Aorta (tissue), 5 donors: Measurements from ENCODE around the gene FBXO31. TPM values are rescaled to one million over a fixed set of nuclear protein-coding genes. Genes with fewer than 3 reads are reported as not detected.

Experiments
- ATAC-seq: fragments of 200-7000 bp; cut with Tn5 transposase; one replicate; pipeline ENCODE4 v1.9.1; 2022; ENCODE audit warnings: moderate library complexity; ENCODE audit not compliant: low FRiP score
- DNase-seq, 2 donors: peaks; one replicate each; pipeline ENCODE4 v3.0.0-alpha.2; 2020
- H3K27ac ChIP-seq, 2 donors: one replicate each; pipeline ENCODE4 v1.5.1; 2013; ENCODE audit warnings: low read length in 2 of 2, mild to moderate bottlenecking in 2 of 2, moderate library complexity in 2 of 2, control low read depth in 1 of 2, inconsistent platforms in 1 of 2, low read depth in 1 of 2
- H3K27me3 ChIP-seq, 2 donors: one replicate each; pipeline ENCODE4 v1.6.1; 2013; ENCODE audit warnings: control low read depth in 1 of 2, low read length in 1 of 2, mild to moderate bottlenecking in 1 of 2, moderate library complexity in 1 of 2; ENCODE audit not compliant: insufficient read depth in 2 of 2, control insufficient read depth in 1 of 2
- H3K36me3 ChIP-seq, 2 donors: one replicate each; pipeline ENCODE4 v1.6.1; 2013; ENCODE audit warnings: control low read depth in 1 of 2, low read length in 1 of 2, mild to moderate bottlenecking in 1 of 2; ENCODE audit not compliant: insufficient read depth in 2 of 2, control insufficient read depth in 1 of 2
- H3K4me1 ChIP-seq, 2 donors: one replicate each; pipeline ENCODE4 v1.6.1; 2013; ENCODE audit warnings: low read length in 2 of 2, control low read depth in 1 of 2, mild to moderate bottlenecking in 1 of 2, moderate library complexity in 1 of 2; ENCODE audit not compliant: insufficient read depth in 2 of 2, control insufficient read depth in 1 of 2
- H3K4me3 ChIP-seq, 2 donors: one replicate each; pipeline ENCODE4 v1.5.1; 2013; ENCODE audit warnings: low read length in 2 of 2, control low read depth in 1 of 2, mild to moderate bottlenecking in 1 of 2
- H3K9me3 ChIP-seq: one replicate; pipeline ENCODE4 v1.6.1; 2013; ENCODE audit warnings: mild to moderate bottlenecking, low read length; ENCODE audit not compliant: control insufficient read depth
- WGBS, 2 donors: extraction: QIAGEN DNeasy Blood & Tissue Kit; methylation state at CpG; one replicate each; pipeline ENCODE4 v1.1.7; 2013; 5-methylcytosine and 5-hydroxymethylcytosine counted together
- intact Hi-C, 2 donors: fragments of 100-400 bp; cut with DNase I; formaldehyde crosslinking; loops; one replicate each; pipeline versions ENCODE4 v1.14.2 to v1.15.0; 2022
- polyA plus RNA-seq, 2 donors: library from polyadenylated mRNA; stranded (reverse); fragments of 200-250 nt; gene quantifications; one replicate each; pipeline ENCODE4 v1.2.3, GENCODE V29; 2013
- total RNA-seq, 2 donors: library from RNA; stranded (reverse); fragmentation: NEBNext Ultra II Directional; extraction: Animal tissue kit (Norgen Biotek cat#: 25700); gene quantifications; one replicate each; pipeline ENCODE4 v1.2.1, GENCODE V29; 2021
- donor health status: healthy with polysubstance abuse.
- donor health status: Bipolar disorder and iron deficiency.
- donor health status: DM: no; HTN: no; CAD: no.
- donor health status: DM: no; HTN: no; CAD: no.
- donor health status: DM: yes; HTN: yes; CAD: no.

FBXO31 gene
- total and polyA plus RNA-seq, 4 donors = 6.0 to 57.9 (median 41.1) TPM

- Histone ChIP-seq H3K4me3 (no peak overlapping the region), H3K27me3 (no peaks in the 10 kb centered on the region), H3K27ac (no peak overlapping the region), H3K36me3 (peaks cover 0 to 4% of the 10 kb centered on the region in 2 donors), H3K9me3 (no peaks in the 10 kb centered on the region), H3K4me1 (no peaks in the 10 kb centered on the region)
- ATAC-seq (no peak), DNase-seq (no peak)
- WGBS, 2 donors = 92% methylated on average over 16 to 17 of the region's 17 CpGs
- intact Hi-C loops = no loop called here
Measured at GRCh38 chr16:87339086-87339723, 44.4 kb downstream of the FBXO31 start.

DNA sequence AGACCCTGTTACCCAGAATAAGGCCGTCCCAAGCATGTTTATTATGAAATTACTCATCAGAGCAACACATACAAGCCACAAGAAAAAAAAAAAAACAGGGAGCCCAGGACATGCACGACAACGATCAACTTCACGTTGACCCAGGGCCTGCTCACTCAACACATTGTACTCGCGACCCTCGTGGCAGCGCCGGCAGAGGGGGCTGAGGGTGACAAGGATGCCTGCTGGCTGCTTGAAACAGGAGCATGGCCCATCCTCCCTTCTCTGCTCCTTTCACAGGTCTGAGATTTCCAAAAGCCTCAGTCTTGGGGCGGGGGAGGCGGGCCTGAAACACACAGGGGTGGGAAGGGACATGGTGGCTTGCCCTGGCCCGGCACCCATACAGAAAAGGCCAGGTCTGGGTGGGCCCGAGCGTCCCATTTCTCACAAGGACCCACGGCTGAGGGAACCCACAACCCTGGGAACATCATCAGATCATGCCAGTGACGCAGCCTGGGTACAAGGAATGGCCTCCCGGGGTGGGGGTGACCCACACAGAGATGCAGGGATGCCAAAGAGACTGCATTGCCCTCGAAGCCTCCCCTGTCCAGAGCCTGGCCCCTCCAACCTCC, 45.3 kb downstream of the FBXO31 start:
- Histone ChIP-seq H3K4me3 (no peak overlapping the region), H3K27me3 (no peaks in the 10 kb centered on the region), H3K4me1 (no peaks in the 10 kb centered on the region), H3K9me3 (no peaks in the 10 kb centered on the region), H3K27ac (no peak overlapping the region), H3K36me3 (peaks cover 0 to 4% of the 10 kb centered on the region in 2 donors)
- no peak for ATAC-seq
- WGBS, 2 donors = 83 to 90% methylated on average over 18 of the region's 18 CpGs
- DNase-seq = no peak
- intact Hi-C loops = no loop called here

- WGBS, 2 donors = 82% methylated on average over 16 of the region's 16 CpGs
Measured at GRCh38 chr16:87337262-87337771, 46.3 kb downstream of the FBXO31 start.

DNA sequence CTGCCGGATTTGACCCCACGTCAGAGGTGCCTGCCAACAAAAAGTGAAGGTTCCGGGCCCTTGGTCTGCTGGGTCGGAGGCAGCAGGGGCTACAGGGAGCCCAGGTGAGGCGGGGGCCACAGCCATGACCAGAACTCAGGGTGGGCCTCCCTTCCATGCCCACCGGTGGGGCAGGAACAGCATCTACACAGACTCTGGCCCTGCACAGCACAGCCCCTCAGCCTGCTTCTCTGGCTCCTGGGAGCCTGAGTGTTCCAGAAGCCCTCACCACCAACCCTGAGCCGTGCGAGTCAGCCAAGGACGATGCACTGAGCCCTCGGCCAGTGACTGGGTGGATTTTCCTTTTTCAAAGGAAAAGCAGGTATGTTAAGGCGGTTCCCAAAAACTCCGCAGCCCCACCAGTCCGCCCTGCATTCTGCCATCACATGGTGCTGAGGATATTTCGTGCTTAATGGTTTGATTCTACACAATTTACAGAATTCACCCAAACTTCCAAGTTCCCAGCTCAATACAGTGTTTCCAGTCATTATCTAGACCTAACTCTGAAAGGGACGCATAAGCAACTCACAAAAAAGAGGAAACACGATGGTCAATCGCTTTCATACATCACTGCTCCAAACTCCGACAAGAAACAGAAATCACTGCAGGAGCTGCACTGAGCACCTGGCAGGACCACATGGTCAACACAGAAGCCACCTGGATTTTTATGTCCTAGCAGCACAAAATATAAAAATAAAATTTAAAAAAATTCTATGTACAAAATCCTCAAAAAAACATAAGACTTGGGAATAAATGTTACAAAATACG, 46.9 kb downstream of the FBXO31 start:
- H3K9me3 ChIP-seq = no peaks in the 10 kb centered on the region
- WGBS, 2 donors = 89 to 91% methylated on average over 18 to 19 of the region's 19 CpGs

More at GRCh38 chr16:87337262-87337771, 46.3 kb downstream of the FBXO31 start:
- Histone ChIP-seq H3K9me3 (no peaks in the 10 kb centered on the region), H3K4me3 (no peak overlapping the region), H3K27ac (no peak overlapping the region), H3K36me3 (peaks cover 0 to 2% of the 10 kb centered on the region in 2 donors), H3K27me3 (no peaks in the 10 kb centered on the region), H3K4me1 (no peaks in the 10 kb centered on the region)
- DNase-seq = peak in 1 of 2 donors; percentile 51
- intact Hi-C loops = no loop called here
- no peak for ATAC-seq

GRCh38 chr16:87335625-87336433, 47.7 kb downstream of the FBXO31 start:
- Histone ChIP-seq H3K4me1 (no peaks in the 10 kb centered on the region), H3K27me3 (no peaks in the 10 kb centered on the region), H3K4me3 (no peak overlapping the region), H3K36me3 (peaks cover 0 to 2% of the 10 kb centered on the region in 2 donors), H3K27ac (no peak overlapping the region), H3K9me3 (no peaks in the 10 kb centered on the region)
- intact Hi-C loops = no loop called here
- ATAC-seq = no peak
- WGBS, 2 donors = 88% methylated on average over 19 of the region's 19 CpGs
- peak in 1 of 2 donors; percentile 34 for DNase-seq

More for the DNA sequence above, 46.9 kb downstream of the FBXO31 start:
- Histone ChIP-seq H3K4me3 (no peak overlapping the region), H3K36me3 (peaks cover 0 to 2% of the 10 kb centered on the region in 2 donors), H3K27me3 (no peaks in the 10 kb centered on the region), H3K27ac (no peak overlapping the region), H3K4me1 (no peaks in the 10 kb centered on the region)
- DNase-seq (peak in 1 of 2 donors; percentile 63), ATAC-seq (no peak)
- intact Hi-C loops = no loop called here

- H3K27me3 ChIP-seq = no peaks in the 10 kb centered on the region
- no peaks in the 10 kb centered on the region for H3K9me3 ChIP-seq
- ATAC-seq (no peak), DNase-seq (peak in 1 of 2 donors; percentile 69)
- WGBS, 2 donors = 90 to 91% methylated on average over 29 of the region's 29 CpGs
- H3K4me1 ChIP-seq = no peaks in the 10 kb centered on the region
- no peak overlapping the region for H3K27ac ChIP-seq
- peaks cover 0 to 2% of the 10 kb centered on the region in 2 donors for H3K36me3 ChIP-seq
- intact Hi-C loops = no loop called here
- H3K4me3 ChIP-seq = no peak overlapping the region
Measured at GRCh38 chr16:87334651-87335624, 48.6 kb downstream of the FBXO31 start.

GRCh38 chr16:87333581-87334331, 49.8 kb downstream of the FBXO31 start:
- H3K4me1 ChIP-seq = no peaks in the 10 kb centered on the region
- no peak for ATAC-seq
- WGBS, 2 donors = 94 to 97% methylated on average over 41 of the region's 41 CpGs
- H3K4me3 ChIP-seq = no peak overlapping the region
- intact Hi-C loops = no loop called here
- no peak overlapping the region for H3K27ac ChIP-seq
- H3K27me3 ChIP-seq = no peaks in the 10 kb centered on the region
- peaks cover 0 to 2% of the 10 kb centered on the region in 2 donors for H3K36me3 ChIP-seq
- H3K9me3 ChIP-seq = no peaks in the 10 kb centered on the region
- peak in 1 of 2 donors; percentile 73 for DNase-seq
